Endodermal cell (in vitro differentiated cells): ENCODE data around the gene STXBP3. TPM values are rescaled to one million over a fixed set of nuclear protein-coding genes. Genes with fewer than 3 reads are reported as not detected.

Experiments
- DNase-seq: peaks from one replicate; pipeline ENCODE4 v3.0.0-alpha.2; 2017
- H3K27ac ChIP-seq: 2 replicates; pipeline ENCODE4 v1.5.1; 2013; ENCODE audit warnings: mild to moderate bottlenecking, low read depth, low read length, moderate library complexity
- H3K27me3 ChIP-seq: 2 replicates; pipeline ENCODE4 v1.6.1; 2013; ENCODE audit warnings: mild to moderate bottlenecking, low read length, moderate library complexity; ENCODE audit not compliant: insufficient read depth, control insufficient read depth, poor library complexity, severe bottlenecking
- H3K36me3 ChIP-seq: 2 replicates; pipeline ENCODE4 v1.7.0; 2013; ENCODE audit warnings: mild to moderate bottlenecking, low read length, moderate library complexity; ENCODE audit not compliant: control insufficient read depth, insufficient read depth
- H3K4me1 ChIP-seq: one replicate; pipeline ENCODE4 v1.7.0; 2013; ENCODE audit warnings: low read length; ENCODE audit not compliant: control insufficient read depth, insufficient read depth
- H3K4me3 ChIP-seq: 2 replicates; pipeline ENCODE4 v1.5.1; 2013; ENCODE audit warnings: mild to moderate bottlenecking, low read length, moderate library complexity
- H3K9ac ChIP-seq: 2 replicates; pipeline ENCODE4 v1.6.1; 2013; ENCODE audit warnings: mild to moderate bottlenecking, low read length, moderate library complexity; ENCODE audit not compliant: poor library complexity, severe bottlenecking; ENCODE audit errors: extremely low read depth
- H3K9me3 ChIP-seq: 2 replicates; pipeline ENCODE4 v1.6.1; 2013; ENCODE audit warnings: mild to moderate bottlenecking, low read length, moderate library complexity; ENCODE audit not compliant: control insufficient read depth
- H3K27ac Mint-ChIP-seq: 2 replicates; pipeline ENCODE4 v1.8.0; 2020; ENCODE audit warnings: mixed read lengths
- H3K27me3 Mint-ChIP-seq: 2 replicates; pipeline ENCODE4 v1.8.0; 2021; ENCODE audit warnings: mild to moderate bottlenecking, mixed read lengths; ENCODE audit not compliant: insufficient read depth
- H3K36me3 Mint-ChIP-seq: 2 replicates; pipeline ENCODE4 v1.8.0; 2020; ENCODE audit warnings: low read depth, mixed read lengths
- H3K4me1 Mint-ChIP-seq: 2 replicates; pipeline ENCODE4 v1.8.0; 2020; ENCODE audit warnings: mixed read lengths
- H3K4me3 Mint-ChIP-seq: 2 replicates; pipeline ENCODE4 v1.8.0; 2020; ENCODE audit warnings: mild to moderate bottlenecking, moderate library complexity, mixed read lengths
- H3K9me3 Mint-ChIP-seq: 2 replicates; pipeline ENCODE4 v1.8.0; 2020; ENCODE audit warnings: mild to moderate bottlenecking, mixed read lengths
- CTCF ChIP-seq: fragments of 200-600 bp; sonication (generic); conservative IDR thresholded peaks from 2 replicates; pipeline ENCODE4 v1.5.0; 2021; ENCODE audit warnings: antibody characterized with exemption, mild to moderate bottlenecking
- WGBS, 2 experiments: methylation state at CpG; one replicate each; pipeline versions ENCODE4 v1.1.5 to v1.1.7; 2013; ENCODE audit warnings: missing lambda C conversion rate in 2 of 2, mixed read lengths in 1 of 2; ENCODE audit not compliant: insufficient coverage in 1 of 2, insufficient read length in 1 of 2; 5-methylcytosine and 5-hydroxymethylcytosine counted together
- total RNA-seq, 2 donors: library from RNA; stranded (reverse); fragmentation: NEBNext Ultra II Directional in 1 of 2; extraction: Animal tissue kit (Norgen Biotek cat#: 25700) in 1 of 2; gene quantifications; 2 replicates in 1 of 2; 3 replicates in 1 of 2; pipeline ENCODE4 v1.2.1, GENCODE V29; 2021

Gene STXBP3
- total RNA-seq, 2 donors from 2014 or later: 37.4 to 38.5 TPM

- H3K36me3 Mint-ChIP-seq: no peaks in the 10 kb centered on the region
- TF ChIP-seq CTCF: no peak
- H3K9ac ChIP-seq: no peak overlapping the region
- H3K9me3 Mint-ChIP-seq: no peaks in the 10 kb centered on the region
- H3K4me1 Mint-ChIP-seq: peaks cover 28% of the 10 kb centered on the region
- no peak overlapping the region for H3K4me3 Mint-ChIP-seq
- peaks cover 14% of the 10 kb centered on the region for H3K4me1 ChIP-seq
- H3K27ac ChIP-seq: no peak overlapping the region
- H3K9me3 ChIP-seq: no peaks in the 10 kb centered on the region
- H3K27me3 Mint-ChIP-seq: peaks cover 3% of the 10 kb centered on the region
- H3K36me3 ChIP-seq: no peaks in the 10 kb centered on the region
- no peak overlapping the region for H3K4me3 ChIP-seq
- no peak for DNase-seq
- H3K27me3 ChIP-seq: no peaks in the 10 kb centered on the region
- no peak overlapping the region for H3K27ac Mint-ChIP-seq
Observed at GRCh38 chr1:108848806-108849205, 102.3 kb downstream of the STXBP3 start.

GRCh38 chr1:108850929-108851328, 104.5 kb downstream of the STXBP3 start:
- Histone ChIP-seq H3K27ac (no peak overlapping the region), H3K27me3 (no peaks in the 10 kb centered on the region), H3K4me1 (peaks cover 3% of the 10 kb centered on the region), H3K9ac (no peak overlapping the region), H3K9me3 (no peaks in the 10 kb centered on the region), H3K36me3 (no peaks in the 10 kb centered on the region), H3K4me3 (no peak overlapping the region)
- 93 to 100% methylated on average over 5 to 7 of the region's 7 CpGs for WGBS, 2 experiments
- peaks cover 3% of the 10 kb centered on the region for H3K27me3 Mint-ChIP-seq
- no peaks in the 10 kb centered on the region for H3K9me3 Mint-ChIP-seq
- TF ChIP-seq CTCF: no peak
- no peak for DNase-seq
- H3K36me3 Mint-ChIP-seq: no peaks in the 10 kb centered on the region
- H3K4me3 Mint-ChIP-seq: no peak overlapping the region
- H3K4me1 Mint-ChIP-seq: peaks cover 16% of the 10 kb centered on the region
- H3K27ac Mint-ChIP-seq: no peak overlapping the region

GRCh38 chr1:108851567-108851966, 105.1 kb downstream of the STXBP3 start:
- Histone ChIP-seq H3K36me3 (no peaks in the 10 kb centered on the region), H3K4me3 (no peak overlapping the region), H3K9ac (no peak overlapping the region), H3K4me1 (peaks cover 3% of the 10 kb centered on the region), H3K27me3 (no peaks in the 10 kb centered on the region), H3K9me3 (no peaks in the 10 kb centered on the region), H3K27ac (no peak overlapping the region)
- Mint-ChIP-seq H3K27ac (no peak overlapping the region), H3K27me3 (peaks cover 3% of the 10 kb centered on the region), H3K4me1 (peaks cover 11% of the 10 kb centered on the region), H3K36me3 (no peaks in the 10 kb centered on the region), H3K9me3 (no peaks in the 10 kb centered on the region), H3K4me3 (no peak overlapping the region)
- WGBS, 2 experiments: 94 to 100% methylated on average over 3 to 4 of the region's 4 CpGs
- DNase-seq: no peak
- TF ChIP-seq CTCF: no peak
